Stimulated activated CD4-positive, alpha-beta T cell treated with anti-CD3 and anti-CD28 coated beads, TNF-alpha, amount 100 ng/mL, for 48 hours (primary cell): ENCODE results near the gene ABCC12.

Source experiments
- DNase-seq, 3 donors: peaks; one replicate each; pipeline ENCODE4 v3.0.0-alpha.2; 2020; ENCODE audit warnings: low read depth in 3 of 3

The ABCC12 gene

DNA sequence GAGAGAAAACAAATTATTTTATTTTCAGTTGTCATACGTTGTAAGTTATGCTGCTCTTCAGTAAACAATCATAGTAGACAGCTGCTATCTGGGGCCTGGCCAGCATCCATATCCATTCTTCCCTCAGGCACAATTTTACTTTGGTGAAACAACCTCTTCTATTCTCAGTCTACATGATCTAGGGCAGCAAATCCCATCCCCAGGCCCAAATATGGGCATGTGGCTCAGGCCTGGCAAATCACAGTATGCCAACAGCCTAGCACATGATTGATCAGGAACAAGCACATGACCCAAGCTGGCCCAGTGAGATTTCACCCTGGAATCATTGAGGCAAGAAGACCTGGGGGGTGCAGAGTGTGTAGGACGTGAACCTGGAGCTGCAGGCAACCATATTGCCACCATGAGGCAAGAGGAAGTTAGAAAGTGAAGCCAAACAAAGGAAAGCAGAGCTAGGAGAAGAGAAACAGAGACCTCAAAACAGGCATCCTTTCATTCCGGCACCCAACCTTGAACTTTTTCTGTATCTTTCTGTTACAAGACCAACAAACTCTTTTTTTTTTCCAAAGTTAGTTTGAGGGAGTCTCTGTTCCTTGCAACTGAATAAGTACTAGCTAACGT lies 10.3 kb upstream of the ABCC12 start:
- no peak for DNase-seq

DNA sequence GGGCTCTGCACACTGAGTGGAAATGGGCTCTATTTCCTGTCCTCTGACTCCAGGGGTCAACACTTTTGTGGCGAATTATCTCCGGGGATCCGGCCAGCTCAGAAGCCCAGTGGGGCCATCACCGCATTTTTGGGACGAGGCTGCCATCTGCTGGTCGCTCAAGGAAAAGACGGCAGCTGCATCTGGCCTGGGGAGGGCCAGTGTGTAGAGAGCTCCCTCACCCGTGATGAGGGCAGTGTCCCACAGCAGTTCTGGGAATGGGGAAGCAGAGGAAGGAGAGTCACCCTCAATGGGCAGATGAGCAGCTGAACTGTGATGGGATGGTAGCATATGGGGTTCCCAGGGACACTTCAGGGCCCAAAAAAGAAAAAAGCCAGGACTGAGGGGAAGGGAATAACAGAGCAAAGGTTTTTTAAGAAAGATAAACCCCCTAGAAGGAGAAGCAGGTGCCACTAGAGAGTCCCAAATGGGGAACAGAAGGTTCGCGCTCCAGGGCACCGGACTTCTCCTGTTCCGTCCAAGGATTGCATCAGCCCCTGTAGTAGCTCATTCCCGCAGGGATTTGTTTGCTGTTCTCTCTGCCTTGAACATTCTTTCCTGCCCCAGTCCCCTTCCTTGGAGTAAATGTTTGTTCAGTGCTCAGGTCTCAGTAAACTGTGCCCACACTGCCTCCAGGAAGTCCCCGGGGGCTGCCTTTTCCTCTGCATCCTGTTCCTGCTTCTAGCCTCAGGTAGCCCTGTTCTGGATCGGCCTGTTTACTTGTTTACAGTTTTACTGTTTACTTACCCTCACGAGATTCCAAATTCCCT lies 9.3 kb upstream of the ABCC12 start:
- DNase-seq: peak; percentile 17 to 55 (median 49)

DNA sequence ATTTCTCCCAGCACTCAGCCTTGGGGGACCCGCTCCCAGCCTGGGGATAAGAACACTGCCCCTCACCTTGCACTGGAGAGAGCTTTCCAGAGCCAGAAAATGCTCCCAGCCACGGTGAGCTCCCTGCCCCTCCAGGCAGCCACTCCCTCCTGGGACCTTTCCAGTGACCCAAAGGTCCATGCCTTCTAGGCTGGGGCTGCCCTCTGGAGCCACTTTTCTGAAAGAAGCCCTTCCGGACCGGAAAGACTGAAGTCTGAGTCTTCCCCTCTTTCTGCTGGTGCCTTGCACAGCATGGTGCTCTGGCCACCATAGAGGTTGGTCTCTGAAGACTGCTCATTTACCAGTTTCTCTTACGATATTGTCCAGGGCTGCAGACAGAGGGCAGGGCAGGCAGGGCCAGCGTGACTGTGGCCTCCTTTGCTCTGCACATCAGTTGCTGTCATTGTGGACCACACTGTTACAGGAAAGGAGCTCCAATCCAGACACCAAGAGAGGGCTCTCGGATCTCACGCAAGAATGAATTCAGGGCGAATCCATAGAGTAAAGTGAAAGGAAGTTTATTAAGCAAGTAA lies 7.1 kb upstream of the ABCC12 start:
- no peak for DNase-seq

DNA sequence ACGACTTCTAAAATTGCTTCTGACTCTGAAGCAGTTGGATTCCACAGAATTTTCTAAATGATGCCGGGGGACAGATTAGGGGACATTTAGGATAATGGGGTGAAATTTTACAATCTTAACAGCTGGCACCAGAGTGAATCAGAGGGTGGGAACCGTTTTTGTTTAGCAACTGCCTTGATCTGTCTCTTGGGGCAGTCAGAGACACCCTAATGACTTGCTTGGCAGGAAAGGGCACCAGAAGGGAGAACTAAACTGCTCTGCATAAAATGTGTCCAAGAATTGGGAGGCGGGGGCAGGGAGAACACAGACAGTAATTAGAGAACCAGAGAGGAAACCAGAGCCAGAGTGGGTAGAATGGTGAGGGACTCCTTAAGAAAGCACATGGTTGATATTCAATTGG lies 6.1 kb upstream of the ABCC12 start:
- DNase-seq: no peak

DNA sequence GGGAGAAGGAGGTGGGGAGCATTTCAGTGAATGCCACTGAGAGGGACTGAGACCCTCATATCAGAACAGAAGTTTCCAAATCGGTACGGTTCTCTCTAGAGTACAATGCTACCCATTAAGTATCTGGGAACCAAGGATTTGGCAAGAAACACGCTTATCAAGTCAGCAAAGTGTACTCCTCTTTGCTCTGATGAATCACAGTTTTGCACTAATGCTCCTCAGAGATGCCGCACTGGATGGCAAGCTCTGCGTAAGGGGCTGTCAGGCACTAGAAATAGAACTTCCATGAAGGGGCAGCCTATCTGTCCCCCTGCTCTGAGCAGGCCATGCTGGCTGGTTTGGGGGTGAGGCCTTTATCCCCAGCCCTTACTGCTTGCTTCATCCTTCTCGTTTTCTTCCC lies 4.8 kb upstream of the ABCC12 start:
- no peak for DNase-seq

DNA sequence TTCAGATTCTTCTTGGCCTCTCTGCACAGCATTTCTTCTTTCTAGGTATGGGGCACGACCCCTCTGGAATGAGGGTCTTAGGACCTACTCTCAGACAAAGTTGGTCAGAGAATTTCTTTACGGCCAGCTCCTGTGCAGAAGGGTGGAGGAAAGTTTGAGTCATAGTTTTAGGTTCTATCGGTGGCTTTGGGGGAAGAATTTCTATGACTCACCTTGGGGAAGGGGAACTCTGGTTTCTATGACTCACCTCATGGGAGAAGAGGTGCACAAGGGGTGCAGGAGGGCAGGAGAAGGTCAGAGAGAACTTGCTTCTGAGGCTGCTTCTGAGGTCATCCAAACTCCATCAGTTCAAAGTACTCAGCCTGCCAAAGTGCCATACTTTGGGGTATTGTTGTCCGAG lies 2.5 kb upstream of the ABCC12 start:
- peak; percentile 27 to 46 (median 28) for DNase-seq

DNA sequence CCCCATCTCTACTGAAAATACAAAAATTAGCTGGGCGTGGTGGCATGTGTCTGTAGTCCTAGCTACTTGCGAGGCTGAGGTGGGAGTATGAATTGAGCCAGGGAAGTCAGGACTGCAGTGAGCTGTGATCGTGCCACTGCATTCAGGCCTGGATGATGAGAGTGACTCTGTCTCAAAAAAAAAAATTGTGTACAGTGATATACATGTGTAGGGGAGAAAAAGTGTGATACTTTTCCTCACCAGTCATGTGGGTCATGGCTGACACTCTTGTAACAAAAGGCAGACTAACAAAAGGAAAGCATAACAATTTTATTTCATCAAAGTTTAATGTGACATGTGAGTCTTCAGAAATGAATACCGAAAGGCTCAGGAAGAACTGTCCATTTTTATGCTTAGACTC lies 2.0 kb upstream of the ABCC12 start:
- DNase-seq: no peak

DNA sequence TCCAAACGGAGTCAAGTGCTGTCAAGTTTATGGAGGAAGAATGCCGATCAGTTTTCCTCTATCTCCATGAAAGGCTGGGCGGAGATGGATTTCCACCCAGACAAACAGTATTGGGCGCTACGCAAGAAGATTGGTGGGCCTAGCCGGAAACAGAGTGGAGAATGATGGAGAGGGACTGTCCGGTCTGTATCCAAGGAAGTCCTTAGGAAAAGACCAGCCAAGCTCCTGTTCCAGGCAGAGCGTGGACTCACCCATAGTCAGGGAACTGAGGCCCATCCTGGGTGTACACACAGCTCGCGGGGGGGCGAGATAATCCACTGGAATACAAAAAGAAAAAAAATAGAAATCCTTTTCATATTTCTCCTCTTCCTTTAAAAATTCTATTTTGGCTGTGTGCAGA lies 1.5 kb upstream of the ABCC12 start:
- no peak for DNase-seq

DNA sequence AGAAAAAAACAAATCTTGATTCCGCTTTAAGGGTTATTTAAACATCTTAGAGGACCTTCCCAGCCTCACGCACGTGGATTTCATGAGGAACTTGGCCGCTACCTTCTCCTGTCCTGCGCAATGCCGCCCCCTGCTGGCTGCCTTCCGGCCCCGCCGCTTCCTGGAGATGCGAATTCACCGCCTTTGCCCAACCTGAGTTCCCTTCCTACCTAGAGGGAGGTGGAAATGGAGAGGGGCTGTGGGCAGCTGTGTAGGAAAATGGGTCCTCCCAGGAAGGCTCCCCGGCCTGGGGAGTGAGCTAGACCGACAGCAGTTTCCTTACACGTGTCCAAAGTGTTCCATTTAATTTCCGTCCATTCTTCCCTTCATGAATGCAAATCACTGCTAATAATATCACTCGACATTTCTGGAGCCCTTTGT lies 1.0 kb upstream of the ABCC12 start:
- DNase-seq: peak; percentile 66 to 88 (median 85)

DNA sequence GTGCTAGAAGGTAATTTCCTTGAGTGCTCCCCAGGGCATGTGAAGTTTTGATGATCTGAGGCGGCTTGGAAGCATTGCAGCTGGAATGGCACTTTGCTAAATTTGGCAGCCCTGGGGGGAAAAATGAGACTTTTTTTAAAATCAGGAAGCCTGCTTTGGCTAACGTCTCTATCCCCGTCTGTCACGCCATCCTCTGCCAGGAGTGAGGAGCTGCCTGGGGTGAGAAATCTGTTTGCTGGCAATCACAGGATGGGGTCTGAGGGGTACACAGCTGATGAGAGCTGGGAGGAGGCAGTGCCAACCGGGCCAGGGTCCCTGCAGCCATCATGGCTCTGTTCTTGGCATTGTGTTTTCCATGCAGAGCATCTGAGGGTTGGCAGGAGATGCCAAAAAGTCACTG lies 2.0 kb downstream of the ABCC12 start:
- no peak for DNase-seq

DNA sequence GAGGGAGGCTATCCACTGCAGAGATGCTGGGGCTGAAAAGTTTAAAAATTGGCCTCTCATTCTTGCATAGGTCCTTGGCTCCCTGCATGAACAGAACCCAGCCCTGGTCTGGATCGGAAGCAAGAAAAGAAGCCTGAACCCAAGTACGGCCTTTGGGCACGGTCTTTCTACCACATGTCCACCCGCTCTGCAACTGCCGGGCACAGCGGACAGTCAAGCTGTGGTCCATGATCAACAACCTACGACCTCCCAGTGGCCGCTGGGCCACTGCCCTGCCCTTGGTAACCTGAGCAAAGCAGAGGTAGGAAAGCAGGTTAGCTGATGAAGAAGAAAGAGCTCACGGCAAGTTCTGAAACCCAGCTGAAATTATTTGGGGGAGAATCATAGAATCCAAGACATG lies 3.6 kb downstream of the ABCC12 start:
- DNase-seq: no peak

DNA sequence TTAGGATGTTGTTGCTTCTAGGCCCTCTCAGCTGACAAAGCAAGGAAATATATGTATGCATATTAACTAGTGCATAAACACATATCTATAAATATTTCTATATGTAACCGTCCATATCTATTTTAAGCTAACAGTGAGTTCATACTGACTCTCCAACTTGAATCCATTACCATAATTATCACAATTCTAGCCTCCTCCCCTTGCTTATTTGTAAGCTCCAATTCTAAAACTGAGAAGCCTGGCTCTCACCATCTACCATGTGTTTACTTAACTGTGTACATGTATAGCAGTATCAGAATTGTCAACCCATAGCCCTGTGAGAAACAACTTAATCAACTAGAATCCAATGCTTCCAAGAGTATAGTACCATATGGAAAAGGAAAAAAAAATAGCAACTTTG lies 5.1 kb downstream of the ABCC12 start:
- no peak for DNase-seq

DNA sequence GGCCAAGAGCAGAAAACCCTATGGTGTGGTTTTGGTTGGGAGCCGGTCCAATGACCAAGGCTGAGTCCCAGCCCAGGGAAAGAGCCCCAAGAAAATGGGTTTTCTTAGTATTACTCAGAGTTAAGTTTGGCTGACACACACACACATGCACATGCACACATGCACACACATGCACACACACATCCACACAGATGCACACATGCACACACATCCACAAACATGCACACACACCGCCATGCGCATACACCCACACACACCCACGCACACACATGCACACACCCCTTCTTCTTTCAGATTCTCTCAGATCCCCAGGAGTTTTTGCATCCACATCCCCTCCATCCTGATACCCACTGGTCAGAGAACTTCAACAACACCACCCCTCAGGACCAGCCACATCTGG lies 9.1 kb downstream of the ABCC12 start:
- DNase-seq: no peak

DNA sequence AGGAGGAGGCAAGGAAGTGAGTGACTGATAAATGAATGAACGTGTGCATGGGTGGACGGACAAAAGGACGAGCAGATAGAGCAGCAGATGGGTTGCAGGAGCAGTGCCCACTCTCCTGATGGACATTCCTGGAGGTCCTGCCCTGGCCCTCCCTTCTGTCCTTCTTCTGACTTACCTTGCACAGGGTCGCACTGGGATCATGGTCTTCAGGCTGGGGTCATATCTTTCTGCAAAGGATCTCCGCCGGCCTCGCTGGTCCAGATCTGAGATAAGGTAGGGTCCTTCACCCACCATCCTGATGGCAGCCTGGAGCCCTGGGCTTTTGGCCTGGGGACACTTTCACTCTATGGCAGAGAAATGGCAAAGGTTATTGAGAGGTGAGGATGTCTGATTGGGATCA lies 9.7 kb downstream of the ABCC12 start:
- DNase-seq: no peak

DNA sequence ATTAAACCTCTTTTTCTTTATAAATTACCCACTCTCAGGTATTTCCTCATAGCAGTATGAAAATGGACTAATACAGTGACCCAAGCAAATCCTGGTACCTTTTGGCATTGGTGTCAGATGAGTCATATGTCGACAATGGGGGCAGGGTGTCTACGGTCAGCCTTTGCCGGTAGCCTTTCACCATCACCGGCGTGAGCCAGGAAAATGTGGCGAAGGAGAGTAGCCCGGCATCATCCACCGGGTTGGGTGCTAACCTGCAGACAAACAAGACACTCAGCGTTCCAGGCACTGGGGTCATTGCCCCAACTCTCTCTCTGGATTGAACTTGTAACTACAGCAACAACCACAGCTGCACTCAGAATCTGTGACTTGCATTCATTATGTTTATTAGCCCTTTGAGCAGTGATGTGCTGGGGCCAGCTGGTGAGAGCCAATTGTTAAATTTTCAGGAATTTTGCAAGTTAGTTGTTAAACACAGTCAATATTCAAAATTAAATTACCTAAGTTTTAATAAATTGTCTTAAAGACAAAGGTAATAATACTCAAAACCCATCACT lies 11.9 kb downstream of the ABCC12 start:
- DNase-seq: no peak

DNA sequence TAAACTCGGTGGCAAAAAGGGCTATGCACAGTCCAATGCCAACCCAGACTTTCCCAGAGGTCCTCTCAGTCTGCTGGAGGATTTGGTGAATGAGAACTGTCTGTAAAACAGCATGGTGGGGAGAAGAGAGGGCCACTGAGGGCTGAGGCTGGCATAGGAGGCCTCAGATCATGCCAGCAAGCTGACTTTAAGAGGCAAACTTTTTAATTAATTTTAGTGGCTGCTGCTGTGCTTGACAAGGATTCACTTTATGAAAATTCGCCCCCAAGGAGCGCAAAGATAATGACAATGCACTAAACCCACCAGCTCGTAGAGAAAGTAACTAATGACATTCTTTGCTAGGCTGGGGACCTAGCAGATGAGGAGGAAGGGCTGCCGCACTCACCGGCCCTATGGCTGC lies 15.0 kb downstream of the ABCC12 start:
- DNase-seq: no peak

DNA sequence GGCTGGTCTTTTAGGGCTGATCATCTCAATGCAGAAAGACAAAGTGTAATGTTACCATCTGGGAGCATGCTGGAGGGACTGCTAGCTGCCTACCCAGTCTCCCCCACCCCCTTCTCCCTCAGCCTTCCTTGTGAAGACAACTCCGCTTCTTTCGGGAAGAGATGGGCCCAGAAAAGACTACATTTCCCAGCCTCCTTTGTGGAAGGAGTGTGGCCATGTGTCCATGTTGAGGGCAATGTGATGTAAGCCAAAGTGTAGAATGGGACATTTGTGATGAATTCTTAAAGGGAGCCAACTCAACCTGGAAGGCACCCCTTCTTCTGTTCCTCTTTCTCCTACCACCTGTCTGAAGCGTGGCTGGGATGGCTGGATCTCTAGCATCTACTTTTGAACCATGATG lies 16.3 kb downstream of the ABCC12 start:
- no peak for DNase-seq

DNA sequence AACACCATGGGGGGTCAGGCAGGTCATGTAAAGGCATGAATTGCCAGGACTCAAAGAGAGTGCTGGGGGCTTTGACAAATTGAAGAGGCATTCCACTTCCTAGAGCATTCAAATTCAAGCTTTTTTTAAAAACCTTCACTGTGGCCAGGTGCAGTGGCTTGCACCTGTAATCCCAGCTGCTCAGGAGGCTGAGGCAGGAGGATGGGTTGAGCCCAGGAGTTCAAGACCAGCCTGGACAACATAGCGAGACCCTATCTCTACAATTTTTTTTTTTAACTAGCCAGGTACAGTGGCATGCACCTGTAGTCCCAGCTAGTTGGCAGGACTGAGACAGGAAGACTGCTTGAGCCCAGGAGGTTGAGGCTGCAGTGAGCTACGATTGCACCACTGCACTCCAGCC lies 17.2 kb downstream of the ABCC12 start:
- DNase-seq: no peak

DNA sequence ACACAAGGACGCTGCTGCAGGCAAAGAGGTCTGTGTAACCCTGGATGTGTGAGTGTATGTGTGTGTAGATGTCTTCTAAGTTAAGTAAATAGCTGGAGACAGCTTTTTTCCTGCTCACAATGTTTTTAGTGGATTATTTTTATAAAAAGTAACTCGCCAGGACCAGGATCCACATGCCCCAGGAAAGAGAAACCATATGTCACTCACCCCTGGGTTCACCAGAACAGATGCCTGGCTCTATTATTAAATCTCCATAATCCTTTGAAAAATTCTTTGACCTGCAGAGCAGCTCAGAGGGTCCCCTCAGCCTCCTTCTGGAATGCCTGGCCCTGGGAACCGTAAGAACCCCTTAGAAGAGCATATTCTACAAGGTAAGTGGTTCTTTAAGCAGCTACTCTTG lies 18.0 kb downstream of the ABCC12 start:
- no peak for DNase-seq

DNA sequence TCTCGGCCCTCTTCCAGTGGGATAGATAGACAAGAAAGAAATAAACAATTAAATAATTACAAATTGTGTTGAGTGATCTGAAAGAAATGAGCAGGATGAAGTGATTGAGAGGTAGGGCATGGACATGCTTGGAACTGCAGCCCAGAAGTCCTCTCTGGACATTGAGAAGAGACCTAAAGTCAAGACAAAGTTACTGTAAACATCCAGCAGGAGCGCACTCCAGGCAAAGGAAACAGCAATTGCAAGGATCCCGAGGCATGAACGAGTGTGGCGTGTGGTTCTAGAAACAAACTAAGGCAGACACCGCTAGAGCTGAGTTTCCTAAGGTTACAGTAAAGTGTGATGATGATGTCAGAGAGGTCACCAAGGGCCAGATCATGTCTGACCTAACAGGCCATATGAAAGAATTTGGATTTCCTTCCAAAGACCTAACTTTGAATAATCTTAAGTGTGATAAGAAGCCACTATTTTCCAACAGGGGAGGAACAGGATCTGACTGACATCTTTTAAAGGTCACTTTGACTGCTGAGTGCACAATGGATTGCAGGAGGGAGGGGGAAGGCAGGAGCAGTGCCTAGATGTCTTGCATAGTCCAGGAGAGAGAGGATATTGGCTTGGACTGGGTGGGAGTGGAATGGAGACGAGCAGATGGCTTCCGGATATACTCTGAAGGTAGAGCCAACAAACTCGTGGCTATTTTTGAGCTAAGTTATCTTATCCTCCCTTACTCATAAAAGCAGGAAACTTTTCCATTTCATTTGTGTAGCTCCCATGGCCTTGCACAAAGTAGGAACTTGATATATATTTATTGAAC lies 19.0 kb downstream of the ABCC12 start:
- no peak for DNase-seq

DNA sequence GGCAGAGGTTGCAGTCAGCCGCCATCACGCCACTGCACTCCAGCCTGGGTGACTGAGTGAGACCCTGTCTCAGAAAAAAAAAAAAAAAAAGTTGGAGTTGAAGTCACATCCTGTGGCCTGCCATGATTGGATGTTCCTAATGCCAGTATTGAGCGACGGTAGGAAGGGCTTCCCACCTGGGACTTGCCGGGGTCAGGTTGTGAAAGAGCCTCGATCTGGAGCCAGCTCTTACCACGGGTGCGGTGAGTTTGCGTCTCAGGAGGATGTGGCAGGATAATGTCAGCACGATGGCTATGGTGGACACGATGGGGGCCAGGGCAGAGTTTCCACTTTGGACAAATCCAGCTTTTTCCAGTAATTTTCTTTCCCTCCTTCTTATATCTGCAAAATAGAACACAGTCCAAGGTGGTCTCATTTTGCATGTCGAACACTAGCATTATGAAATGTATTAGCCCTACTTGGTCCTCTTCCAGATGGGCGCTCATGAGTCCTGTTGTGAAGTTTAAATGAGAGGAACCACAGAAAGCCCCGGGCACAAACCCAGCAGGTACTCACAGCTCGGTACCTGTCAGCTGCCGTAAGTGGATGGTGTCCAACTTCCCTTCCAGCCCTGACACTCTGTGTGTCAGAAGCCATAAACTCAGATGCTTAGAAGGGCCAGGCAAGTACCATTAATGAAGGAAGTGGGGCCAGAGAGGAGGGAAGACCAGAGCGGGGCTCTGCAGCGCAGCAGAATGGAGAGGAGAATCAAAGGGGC lies 22.2 kb downstream of the ABCC12 start:
- DNase-seq: no peak
